Neural crest cell (in vitro differentiated cells): Measurements from ENCODE around the gene ADCY2. TPM values are rescaled to one million over a fixed set of nuclear protein-coding genes. Genes with fewer than 3 reads are reported as not detected.
A peak's percentile ranks its signal among the peaks of the same experiment; 100 is the strongest.

Source experiments
- DNase-seq: peaks from one replicate; pipeline ENCODE4 v3.0.0; 2021; ENCODE audit warnings: low read depth, mixed read lengths, low spot score
- H3K27ac Mint-ChIP-seq: one replicate; pipeline ENCODE4 v1.8.0; 2021; ENCODE audit warnings: mild to moderate bottlenecking, mixed read lengths; ENCODE audit not compliant: unreplicated experiment
- H3K27me3 Mint-ChIP-seq: 2 replicates; pipeline ENCODE4 v1.8.0; 2021; ENCODE audit warnings: low read depth, mild to moderate bottlenecking, mixed read lengths
- H3K36me3 Mint-ChIP-seq: 2 replicates; pipeline ENCODE4 v1.8.0; 2021; ENCODE audit warnings: low read depth, mild to moderate bottlenecking, mixed read lengths
- H3K4me1 Mint-ChIP-seq: 2 replicates; pipeline ENCODE4 v1.8.0; 2021; ENCODE audit warnings: mixed read lengths
- H3K4me3 Mint-ChIP-seq: one replicate; pipeline ENCODE4 v1.8.0; 2021; ENCODE audit warnings: mild to moderate bottlenecking, mixed read lengths
- H3K9me3 Mint-ChIP-seq: 2 replicates; pipeline ENCODE4 v1.8.0; 2021; ENCODE audit warnings: mixed read lengths
- total RNA-seq: library from RNA; stranded (reverse); gene quantifications from 2 replicates; pipeline ENCODE4 v1.2.1, GENCODE V29; 2021
- TF ChIP-seq, protein P1 (sequence below): fragments of 200-600 bp; sonication (generic); conservative IDR thresholded peaks from 2 replicates; pipeline ENCODE4 v1.5.0; 2021; ENCODE audit warnings: antibody characterized with exemption, mild to moderate bottlenecking

The ADCY2 gene
- total RNA-seq, 1 donor from 2014 or later = 3.5 TPM

DNA sequence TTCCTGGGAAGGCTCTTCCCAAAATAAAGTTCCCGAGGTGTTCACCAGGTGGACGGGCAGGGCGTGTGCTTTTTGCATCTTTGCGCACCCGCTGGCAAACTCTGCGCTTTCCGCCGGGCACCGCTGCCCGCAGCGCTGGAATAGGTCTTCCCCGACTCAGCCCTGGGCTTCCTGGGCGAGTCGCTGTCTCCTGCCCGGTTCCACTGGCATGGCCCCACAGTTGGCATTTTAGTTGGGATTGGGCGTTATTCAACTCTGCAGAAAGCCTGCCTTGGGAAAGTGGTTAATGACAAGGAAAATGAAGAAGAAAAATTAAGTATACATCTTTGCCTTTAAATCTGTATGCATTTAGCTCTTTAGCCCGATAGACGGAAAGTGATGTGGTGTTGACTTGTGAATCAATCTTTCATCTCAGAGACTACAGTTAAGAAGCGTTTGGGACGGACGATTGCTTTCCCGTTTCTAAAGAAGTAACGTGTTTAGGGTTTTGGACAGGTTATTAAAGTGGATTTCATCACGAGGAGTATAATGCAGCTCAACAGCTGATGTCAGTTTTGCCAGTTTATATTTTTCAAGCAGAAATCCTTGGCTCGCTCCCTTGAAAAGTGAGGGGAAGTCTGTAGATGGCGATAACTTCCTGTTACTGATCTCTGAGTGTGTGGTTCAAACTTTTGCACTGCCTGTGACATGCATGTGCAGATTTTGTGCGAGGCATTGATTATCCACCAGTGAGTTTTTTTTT is 946 bp downstream of the ADCY2 start:
- Mint-ChIP-seq H3K36me3 (no peaks in the 10 kb centered on the region), H3K4me1 (peaks cover 12% of the 10 kb centered on the region), H3K27ac (no peak overlapping the region), H3K27me3 (peaks cover 59% of the 10 kb centered on the region), H3K9me3 (no peaks in the 10 kb centered on the region), H3K4me3 (peak overlapping the region; percentile 89)
- TF ChIP-seq, protein P1, sequence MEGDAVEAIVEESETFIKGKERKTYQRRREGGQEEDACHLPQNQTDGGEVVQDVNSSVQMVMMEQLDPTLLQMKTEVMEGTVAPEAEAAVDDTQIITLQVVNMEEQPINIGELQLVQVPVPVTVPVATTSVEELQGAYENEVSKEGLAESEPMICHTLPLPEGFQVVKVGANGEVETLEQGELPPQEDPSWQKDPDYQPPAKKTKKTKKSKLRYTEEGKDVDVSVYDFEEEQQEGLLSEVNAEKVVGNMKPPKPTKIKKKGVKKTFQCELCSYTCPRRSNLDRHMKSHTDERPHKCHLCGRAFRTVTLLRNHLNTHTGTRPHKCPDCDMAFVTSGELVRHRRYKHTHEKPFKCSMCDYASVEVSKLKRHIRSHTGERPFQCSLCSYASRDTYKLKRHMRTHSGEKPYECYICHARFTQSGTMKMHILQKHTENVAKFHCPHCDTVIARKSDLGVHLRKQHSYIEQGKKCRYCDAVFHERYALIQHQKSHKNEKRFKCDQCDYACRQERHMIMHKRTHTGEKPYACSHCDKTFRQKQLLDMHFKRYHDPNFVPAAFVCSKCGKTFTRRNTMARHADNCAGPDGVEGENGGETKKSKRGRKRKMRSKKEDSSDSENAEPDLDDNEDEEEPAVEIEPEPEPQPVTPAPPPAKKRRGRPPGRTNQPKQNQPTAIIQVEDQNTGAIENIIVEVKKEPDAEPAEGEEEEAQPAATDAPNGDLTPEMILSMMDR = peak; percentile 13
- DNase-seq = no peak

DNA sequence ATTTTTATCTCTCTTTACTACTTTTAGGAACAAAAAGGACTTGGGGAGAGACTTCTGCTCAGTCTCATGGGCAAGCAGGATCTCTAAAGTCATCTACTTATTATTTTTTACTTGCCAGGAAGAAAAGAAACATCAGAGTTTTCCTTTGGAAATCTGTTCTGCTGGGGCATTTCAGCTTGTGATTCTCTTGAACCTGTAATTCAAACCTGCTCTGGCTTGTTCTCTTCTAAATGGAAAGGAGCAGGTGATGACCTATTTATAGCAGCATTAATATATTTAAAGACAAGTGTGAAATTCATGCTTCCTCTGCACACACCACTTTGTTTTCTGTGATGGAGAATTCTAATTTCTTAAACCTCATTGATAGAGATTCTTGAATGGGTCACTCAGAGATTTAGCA is 2.0 kb downstream of the ADCY2 start:
- no peak for DNase-seq
- Mint-ChIP-seq H3K27me3 (peaks cover 50% of the 10 kb centered on the region), H3K36me3 (no peaks in the 10 kb centered on the region), H3K9me3 (no peaks in the 10 kb centered on the region), H3K27ac (no peak overlapping the region), H3K4me3 (no peak overlapping the region), H3K4me1 (peaks cover 7% of the 10 kb centered on the region)
- TF ChIP-seq, protein P1 = no peak

DNA sequence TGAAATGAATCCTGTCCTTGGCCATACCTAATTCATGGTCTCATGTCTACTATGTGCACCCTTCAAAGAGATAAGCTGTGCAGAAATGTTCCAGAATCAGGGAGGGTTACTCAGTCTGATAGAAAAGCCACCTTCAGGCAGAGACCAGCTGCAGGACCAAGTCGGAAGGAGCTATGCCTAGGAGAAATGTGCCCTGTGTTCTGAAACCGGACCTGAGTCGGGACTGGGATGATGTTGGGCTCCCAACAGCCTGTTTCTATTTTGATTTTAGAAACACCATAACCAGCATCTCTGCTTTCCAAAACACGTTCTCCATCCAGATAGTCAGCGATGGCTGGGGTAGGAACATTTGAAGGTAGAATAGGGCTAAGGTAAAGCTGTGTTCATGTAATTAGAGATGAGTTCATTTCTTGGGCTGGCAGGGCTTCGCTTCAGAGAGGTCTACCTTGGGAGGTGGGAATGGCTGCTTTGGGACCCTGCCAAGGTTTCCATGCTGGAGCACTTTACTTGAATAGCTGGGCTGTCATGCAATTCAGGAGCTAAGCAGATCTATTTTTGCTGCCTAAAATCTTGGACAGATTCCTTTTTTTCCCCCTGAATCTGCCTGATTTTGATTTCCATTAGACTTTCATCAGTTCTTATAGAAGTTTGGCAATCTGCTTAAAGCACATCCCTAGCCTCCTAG is 2.8 kb downstream of the ADCY2 start:
- Mint-ChIP-seq H3K4me1 (peaks cover 7% of the 10 kb centered on the region), H3K36me3 (no peaks in the 10 kb centered on the region), H3K27me3 (peaks cover 46% of the 10 kb centered on the region), H3K27ac (no peak overlapping the region), H3K4me3 (peak overlapping the region; percentile 29), H3K9me3 (no peaks in the 10 kb centered on the region)
- no peak for DNase-seq
- TF ChIP-seq, protein P1 = no peak

DNA sequence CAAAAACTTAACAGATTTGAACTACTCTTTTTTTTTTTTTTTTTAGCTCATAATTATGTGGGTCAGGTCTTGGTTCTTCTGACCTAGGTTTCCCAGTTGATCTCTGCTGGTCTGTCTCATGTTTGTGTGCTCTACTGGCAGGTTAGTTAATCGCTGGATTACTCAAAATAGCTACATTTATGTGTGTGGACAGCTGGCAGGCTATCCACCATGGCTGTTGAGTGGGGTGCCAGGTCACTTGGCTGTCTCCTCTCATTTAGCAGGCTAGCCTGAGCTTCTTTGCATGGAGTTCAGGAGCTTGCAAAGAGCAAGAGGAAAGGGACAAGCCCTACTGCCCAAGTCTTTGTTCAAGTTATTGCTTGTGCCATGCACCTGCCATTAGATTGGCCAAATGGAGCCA is 9.3 kb downstream of the ADCY2 start:
- Mint-ChIP-seq H3K9me3 (no peaks in the 10 kb centered on the region), H3K4me1 (peaks cover 9% of the 10 kb centered on the region), H3K36me3 (no peaks in the 10 kb centered on the region), H3K27ac (no peak overlapping the region), H3K4me3 (no peak overlapping the region), H3K27me3 (peaks cover 10% of the 10 kb centered on the region)
- TF ChIP-seq, protein P1 = no peak
- no peak for DNase-seq

DNA sequence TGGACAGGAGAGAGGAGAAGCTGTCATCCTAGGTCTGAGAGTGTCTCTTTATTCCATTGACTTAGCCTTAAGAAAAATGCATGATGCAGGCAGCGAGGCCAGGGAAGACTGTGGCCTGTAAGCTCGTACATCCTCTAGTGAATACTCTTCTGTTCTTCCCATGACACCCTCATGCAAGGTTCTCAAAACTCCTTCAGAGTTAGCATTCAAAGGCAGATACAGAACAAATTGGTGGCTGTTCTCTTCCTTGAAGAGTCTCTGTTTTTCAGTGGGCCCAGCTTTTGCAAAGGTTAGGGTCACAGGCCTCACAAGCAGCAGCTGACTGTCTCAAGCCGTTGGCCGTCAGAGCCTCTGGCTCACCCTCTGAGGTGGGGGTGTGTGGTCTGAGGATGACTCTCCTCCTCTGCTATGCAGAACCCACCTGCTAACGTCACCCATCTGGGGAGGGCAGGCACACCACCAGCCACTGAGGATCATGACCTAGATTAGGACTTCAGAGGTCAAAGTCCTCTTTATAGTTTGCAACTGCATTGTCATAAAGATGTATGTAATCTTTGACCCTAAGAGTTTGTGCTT is 15.1 kb downstream of the ADCY2 start:
- no peak overlapping the region for H3K4me3 Mint-ChIP-seq
- TF ChIP-seq, protein P1 = no peak
- no peak for DNase-seq
- H3K9me3 Mint-ChIP-seq = no peaks in the 10 kb centered on the region
- no peak overlapping the region for H3K27ac Mint-ChIP-seq
- peaks cover 14% of the 10 kb centered on the region for H3K27me3 Mint-ChIP-seq
- peaks cover 32% of the 10 kb centered on the region for H3K4me1 Mint-ChIP-seq
- no peaks in the 10 kb centered on the region for H3K36me3 Mint-ChIP-seq
